ENCODE data around the gene PIGQ. TPM values are rescaled to one million over a fixed set of nuclear protein-coding genes. Genes with fewer than 3 reads are reported as not detected.
A peak's percentile ranks its signal among the peaks of the same experiment; 100 is the strongest.

Gene PIGQ
- total RNA-seq, 2 donors from 2014 or later = 76.5 to 83.1 TPM

GRCh38 chr16:564690-565418, 4.9 kb upstream of the PIGQ start:
- ATAC-seq = no peak
- 82 to 85% methylated on average over 11 to 36 of the region's 42 CpGs for WGBS, 2 donors
- H3K9me3 ChIP-seq = no peaks in the 10 kb centered on the region
- H3K4me1 ChIP-seq = peaks cover 36% of the 10 kb centered on the region
- H3K27ac ChIP-seq = no peak overlapping the region
- intact Hi-C loops (cut with DNase I) = no loop called here
- no peak for DNase-seq
- no peaks in the 10 kb centered on the region for H3K36me3 ChIP-seq (replicated peaks in 1 of 2; ENCODE audit: insufficient read depth in 1 of 2, low read depth in 2 of 2)
- H3K27me3 ChIP-seq = no peaks in the 10 kb centered on the region
- TF ChIP-seq CTCF (IDR thresholded peaks at IDR 0.05) = no peak
- TF ChIP-seq POLR2A (IDR thresholded peaks at IDR 0.05) = no peak
- H3K4me3 ChIP-seq = no peak overlapping the region

- Histone ChIP-seq H3K27ac (no peak overlapping the region), H3K27me3 (no peaks in the 10 kb centered on the region), H3K9me3 (no peaks in the 10 kb centered on the region), H3K4me1 (peaks cover 36% of the 10 kb centered on the region), H3K4me3 (no peak overlapping the region), H3K36me3 (replicated peaks in 1 of 2; ENCODE audit: insufficient read depth in 1 of 2, low read depth in 2 of 2) (no peaks in the 10 kb centered on the region)
- intact Hi-C loops (cut with DNase I) = no loop called here
- ATAC-seq (no peak), DNase-seq (no peak)
- 55 to 72% methylated on average over 11 to 35 of the region's 35 CpGs for WGBS, 2 donors
- no peak for TF ChIP-seq POLR2A (IDR thresholded peaks at IDR 0.05)
These were observed 4.1 kb upstream of the PIGQ start for GRCh38 chr16:565419-566330.

- Histone ChIP-seq H3K4me3 (no peak within 1 kb of the TSS), H3K27me3 (no peaks in the 10 kb centered on the region), H3K36me3 (replicated peaks in 1 of 2; ENCODE audit: insufficient read depth in 1 of 2, low read depth in 2 of 2) (no peaks in the 10 kb centered on the region), H3K9me3 (no peaks in the 10 kb centered on the region), H3K27ac (no peak within 1 kb of the TSS), H3K4me1 (peaks cover 36% of the 10 kb centered on the region)
- 25 to 39% methylated on average over 4 to 23 of the region's 26 CpGs for WGBS, 2 donors
- no peak for ATAC-seq
- peak in 3 of 4 donors; percentile 42 to 55 (median 46) for DNase-seq
- intact Hi-C loops (cut with DNase I) = no loop called here
- TF ChIP-seq CTCF (IDR thresholded peaks at IDR 0.05) (no peak), POLR2A (IDR thresholded peaks at IDR 0.05) (no peak)
These were observed 3.0 kb upstream of the PIGQ start, which contains the start of gene NHLRC4 for GRCh38 chr16:566475-567372. Gene NHLRC4, plus strand, starts transcription at chr16:567005. Its CDS starts 1,043 bp downstream, at chr16:568048.

GRCh38 chr16:567373-568256, 2.2 kb upstream of the PIGQ start:
- H3K9me3 ChIP-seq = no peaks in the 10 kb centered on the region
- H3K27ac ChIP-seq = no peak overlapping the region
- DNase-seq (no peak), ATAC-seq (no peak)
- intact Hi-C loops (cut with DNase I) = no loop called here
- peaks cover 34% of the 10 kb centered on the region for H3K4me1 ChIP-seq
- H3K36me3 ChIP-seq (replicated peaks in 1 of 2; ENCODE audit: insufficient read depth in 1 of 2, low read depth in 2 of 2) = no peaks in the 10 kb centered on the region
- H3K27me3 ChIP-seq = no peaks in the 10 kb centered on the region
- H3K4me3 ChIP-seq = no peak overlapping the region
- no peak for TF ChIP-seq CTCF (IDR thresholded peaks at IDR 0.05)
- no peak for TF ChIP-seq POLR2A (IDR thresholded peaks at IDR 0.05)
- WGBS, 2 donors = 87% methylated on average over 7 to 32 of the region's 35 CpGs
